Right forelimb (tissue), 1 donor: Measurements from ENCODE around the gene ST6GALNAC3.

Experiments
- DNase-seq: peaks from one replicate; pipeline ENCODE4 v3.0.0-alpha.2; 2018

The ST6GALNAC3 gene

DNA sequence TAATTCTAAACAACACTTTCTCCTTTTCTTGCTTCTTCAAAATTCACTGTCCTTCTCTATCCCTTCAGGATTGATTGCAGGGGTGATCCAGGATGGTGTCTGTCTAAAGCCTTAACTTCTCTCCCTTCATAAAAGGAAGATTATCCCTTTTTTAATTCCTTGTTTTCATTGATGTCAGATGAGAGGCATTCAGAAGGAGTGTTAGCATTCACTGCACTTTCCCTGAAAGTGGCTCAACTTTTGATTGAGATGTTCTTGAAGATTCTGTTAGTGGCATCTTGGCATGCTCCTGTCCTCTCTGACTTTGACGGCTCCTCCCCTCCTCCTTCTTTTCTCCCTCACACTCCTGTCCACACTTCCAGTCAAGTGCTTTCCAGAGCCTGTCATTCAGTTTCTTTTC lies 71.6 kb downstream of the ST6GALNAC3 start:
- no peak for DNase-seq

DNA sequence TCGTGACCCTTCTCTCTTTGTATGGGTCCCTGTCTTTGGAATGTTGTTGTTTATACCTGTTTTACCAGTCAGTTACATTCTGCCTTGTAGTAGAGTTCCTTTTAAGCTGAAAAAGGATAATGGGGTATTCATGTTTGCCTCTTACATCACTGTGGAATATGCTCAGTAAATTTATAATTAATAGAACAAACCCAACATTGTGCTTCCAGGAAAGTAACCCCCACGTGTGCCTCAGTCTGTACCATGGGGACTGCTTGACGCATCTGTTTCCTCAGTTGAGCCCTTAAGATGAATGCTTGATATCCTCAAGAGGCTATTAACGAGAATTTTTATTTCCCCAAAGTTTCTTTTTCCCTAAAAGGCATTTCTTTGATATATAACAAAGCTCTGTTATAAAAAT lies 73.4 kb downstream of the ST6GALNAC3 start:
- no peak for DNase-seq

DNA sequence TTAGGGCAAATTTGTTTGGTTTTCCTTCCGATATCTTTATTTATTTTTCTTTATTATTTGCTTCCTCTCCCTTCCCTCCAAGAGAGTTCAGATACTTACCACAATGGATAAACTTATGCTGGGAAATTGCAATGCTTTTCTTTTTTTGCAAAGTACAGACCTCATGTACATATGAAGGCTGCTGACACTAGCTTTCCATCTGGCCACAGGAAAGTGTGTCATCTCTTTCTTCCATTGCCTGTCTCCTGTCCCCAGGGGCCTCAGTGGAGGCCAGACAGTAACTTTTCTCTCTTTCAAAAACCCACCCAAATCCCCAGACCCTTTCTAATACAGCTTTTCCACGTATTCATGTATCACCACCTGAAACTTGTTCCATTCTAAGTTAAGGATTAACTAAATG lies 73.9 kb downstream of the ST6GALNAC3 start:
- no peak for DNase-seq

DNA sequence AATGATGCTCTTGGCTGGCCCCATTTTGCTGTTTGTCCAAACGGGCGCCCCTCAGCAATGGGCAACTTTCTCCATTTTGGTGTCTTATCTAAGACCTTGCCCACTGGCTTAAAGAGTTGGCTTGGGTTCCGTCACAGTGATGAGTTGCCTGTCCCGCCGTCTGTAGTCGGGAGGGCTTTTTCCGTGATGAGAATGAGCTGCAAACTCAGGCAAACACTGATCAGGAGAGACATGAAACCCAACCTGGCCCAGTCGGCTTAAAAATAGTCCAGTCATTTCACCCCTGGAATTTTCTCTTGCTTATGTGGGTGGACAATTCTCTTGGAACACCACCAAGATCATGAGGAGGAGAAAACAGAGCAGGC lies 79.3 kb downstream of the ST6GALNAC3 start:
- DNase-seq = peak; percentile 50

- peak; percentile 81 for DNase-seq
Observed at GRCh38 chr1:76154206-76154956, 79.8 kb downstream of the ST6GALNAC3 start.

GRCh38 chr1:76156987-76157386 lies 82.4 kb downstream of the ST6GALNAC3 start:
- DNase-seq = no peak

DNA sequence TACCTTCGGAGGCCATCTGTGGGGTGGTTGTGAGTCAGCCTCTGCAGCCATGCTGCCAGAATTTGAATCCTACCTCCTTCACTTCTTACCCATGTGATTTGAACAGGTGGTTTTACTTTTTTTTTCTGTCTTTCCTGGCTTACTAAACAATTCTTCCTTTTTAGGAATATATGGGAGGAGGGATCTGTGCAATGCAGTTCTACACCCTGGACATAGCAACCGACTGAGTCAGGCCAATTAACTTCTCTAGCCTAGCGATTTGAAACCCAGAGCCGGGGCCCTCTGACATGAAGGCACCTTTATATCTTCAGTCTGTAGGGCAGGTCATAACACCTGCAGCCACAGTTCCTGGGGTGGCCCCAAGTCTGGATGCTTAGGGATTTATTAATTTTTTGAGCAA lies 83.6 kb downstream of the ST6GALNAC3 start:
- DNase-seq = no peak

DNA sequence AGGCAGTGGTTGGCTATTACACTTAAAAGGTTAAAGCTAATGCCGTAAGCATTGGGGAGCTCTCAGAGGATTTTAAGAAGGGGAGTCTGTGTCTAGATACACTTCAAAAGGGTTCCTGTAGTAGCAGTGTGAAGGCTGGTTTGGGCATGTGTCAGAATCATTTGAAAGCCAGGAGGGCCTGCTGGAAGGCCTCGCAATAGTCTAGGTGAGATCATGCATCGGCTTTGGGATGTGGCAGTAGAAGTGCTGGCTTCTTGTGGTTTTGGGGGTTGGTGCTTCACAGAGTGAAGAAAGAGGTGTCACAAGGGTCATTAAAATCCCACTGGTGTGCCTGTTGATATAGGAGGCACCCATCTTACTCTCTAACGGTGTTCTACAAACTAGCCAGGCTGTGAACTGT lies 85.7 kb downstream of the ST6GALNAC3 start:
- DNase-seq = no peak

GRCh38 chr1:76161451-76161850 lies 86.9 kb downstream of the ST6GALNAC3 start:
- no peak for DNase-seq

DNA sequence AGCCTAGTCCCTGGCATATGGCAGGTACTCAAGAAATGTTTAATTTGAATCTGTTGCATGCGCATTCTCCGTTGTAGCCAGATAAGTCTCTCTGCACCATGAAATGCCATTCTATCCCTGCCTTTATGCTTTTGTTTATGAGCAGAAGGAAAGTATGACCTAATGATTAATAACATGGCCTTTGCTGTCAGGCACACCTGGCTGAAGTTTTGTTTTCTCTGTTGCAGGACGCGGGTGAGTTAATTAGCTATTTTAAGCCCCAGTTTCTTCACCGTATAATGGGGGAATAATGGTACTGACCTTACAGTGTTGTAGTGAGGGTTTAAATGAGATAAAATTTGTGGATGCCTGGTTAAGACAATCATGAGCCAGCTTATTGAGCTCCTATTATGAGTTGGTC lies 87.7 kb downstream of the ST6GALNAC3 start:
- no peak for DNase-seq

DNA sequence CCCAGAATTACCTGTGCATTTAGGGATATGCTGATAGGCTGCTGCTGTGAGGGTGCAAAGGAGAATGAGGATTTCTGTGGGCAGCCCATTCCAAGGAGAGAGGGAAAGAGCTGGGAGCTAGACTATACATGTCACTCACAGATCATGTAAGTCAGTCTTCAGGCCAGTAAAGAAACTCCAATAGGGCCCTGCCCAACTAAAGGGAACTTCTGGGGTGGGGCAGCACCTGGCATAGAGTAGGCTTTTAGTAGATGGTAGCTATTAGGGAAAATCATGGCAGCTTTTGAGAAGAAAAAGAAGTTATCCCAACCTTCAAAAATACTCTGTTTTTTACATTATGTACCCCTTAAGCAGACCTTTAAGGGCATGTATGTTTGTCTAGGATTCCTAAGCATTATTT lies 89.6 kb downstream of the ST6GALNAC3 start:
- DNase-seq = no peak

GRCh38 chr1:76170084-76170483 lies 95.5 kb downstream of the ST6GALNAC3 start:
- no peak for DNase-seq

- DNase-seq = no peak
Observed at GRCh38 chr1:76170513-76170912, 96.0 kb downstream of the ST6GALNAC3 start.

DNA sequence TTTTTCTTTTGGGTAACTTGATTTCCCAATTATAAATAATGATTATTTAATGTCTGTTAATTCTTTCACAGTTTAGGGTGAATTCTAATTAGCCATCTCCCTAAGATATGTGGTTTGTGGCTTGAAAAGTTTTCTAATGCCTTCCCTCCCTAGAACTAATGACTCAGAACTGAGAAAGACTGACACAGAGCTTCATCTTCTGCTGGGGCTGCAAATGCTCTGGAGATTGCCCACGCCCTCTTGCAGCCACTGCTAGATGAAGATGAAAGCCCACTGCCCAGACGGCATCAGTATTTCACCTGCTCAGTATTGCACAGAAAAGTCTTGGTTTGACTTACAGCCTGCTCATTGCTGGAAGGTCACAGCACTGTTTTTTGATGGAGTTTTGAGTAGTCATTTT lies 101.5 kb downstream of the ST6GALNAC3 start:
- no peak for DNase-seq

GRCh38 chr1:76177615-76178014 lies 103.1 kb downstream of the ST6GALNAC3 start:
- no peak for DNase-seq

GRCh38 chr1:76179219-76179698 lies 104.7 kb downstream of the ST6GALNAC3 start:
- no peak for DNase-seq

GRCh38 chr1:76185207-76185606 lies 110.7 kb downstream of the ST6GALNAC3 start:
- DNase-seq = no peak

- no peak for DNase-seq
Observed at GRCh38 chr1:76186554-76187170, 112.1 kb downstream of the ST6GALNAC3 start.

GRCh38 chr1:76187436-76187835 lies 112.9 kb downstream of the ST6GALNAC3 start:
- no peak for DNase-seq

GRCh38 chr1:76189310-76189709 lies 114.8 kb downstream of the ST6GALNAC3 start:
- no peak for DNase-seq

GRCh38 chr1:76190749-76191424 lies 116.3 kb downstream of the ST6GALNAC3 start:
- DNase-seq = no peak

DNA sequence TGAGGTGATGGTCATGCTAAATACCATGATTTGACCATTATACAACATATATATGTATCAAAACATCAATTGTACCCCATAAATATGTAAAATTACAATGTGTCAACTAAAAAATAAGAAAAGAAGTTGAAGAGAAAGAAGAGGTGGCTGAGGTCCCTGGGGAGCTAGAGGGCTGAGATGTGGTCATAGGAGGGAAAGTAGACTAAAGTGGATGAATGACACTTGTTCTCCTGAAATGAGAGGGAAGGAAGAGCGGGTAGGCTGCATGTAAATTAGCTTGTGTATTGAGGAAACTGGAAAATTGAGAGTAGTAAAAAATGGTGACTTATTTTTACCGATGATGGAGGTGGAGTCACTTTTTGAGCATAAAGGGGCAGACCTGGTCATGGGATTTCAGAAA lies 117.0 kb downstream of the ST6GALNAC3 start:
- no peak for DNase-seq

DNA sequence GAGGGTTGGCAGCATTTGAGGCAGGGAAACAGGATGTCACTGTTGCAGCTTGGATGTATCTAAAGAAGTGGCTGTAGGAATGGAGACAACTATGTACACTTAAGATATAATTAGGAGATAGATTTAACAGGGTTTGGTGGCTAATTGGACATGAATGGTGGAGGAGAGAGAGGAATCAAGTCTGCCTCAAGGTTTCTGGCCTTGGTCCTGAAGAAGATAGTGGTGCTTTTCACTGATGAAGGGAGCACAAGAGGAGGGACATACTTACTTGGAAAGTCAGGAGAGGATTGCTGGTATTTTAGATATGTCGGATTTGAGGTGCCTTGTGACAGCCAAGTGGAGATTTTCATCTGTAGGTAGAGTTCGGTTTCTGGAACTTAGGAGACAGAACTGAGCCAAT lies 123.9 kb downstream of the ST6GALNAC3 start:
- no peak for DNase-seq

GRCh38 chr1:76202670-76203069 lies 128.1 kb downstream of the ST6GALNAC3 start:
- DNase-seq = no peak
